Activated T-helper 1 cell treated with anti-CD3 and anti-CD28 coated beads, Interleukin-12 subunit alpha, Interleukin-12 subunit beta, Interleukin-2, Interleukin-4 antibody, amounts not matched to agents 30 ng/mL and 10 ng/mL and 1 ng/mL, durations not matched to agents 14 hours and 24 hours and 36 hours (primary cell): ENCODE results near the gene GPR142. TPM values are rescaled to one million over a fixed set of nuclear protein-coding genes. Genes with fewer than 3 reads are reported as not detected.
"Not testable (repeated sequence)": the region's sequence is repeated elsewhere in the genome, so short reads cannot be mapped to it uniquely, and the experiment has no call there.

Experiments used
- DNase-seq: peaks from one replicate; pipeline ENCODE4 v3.0.0; 2021; ENCODE audit warnings: low spot score
- H3K27ac Mint-ChIP-seq: one replicate; pipeline ENCODE4 v1.8.0; 2021; ENCODE audit warnings: mild to moderate bottlenecking, mixed read lengths
- H3K27me3 Mint-ChIP-seq: one replicate; pipeline ENCODE4 v1.8.0; 2022; ENCODE audit warnings: mild to moderate bottlenecking, moderate library complexity, mixed read lengths; ENCODE audit not compliant: insufficient read depth
- H3K36me3 Mint-ChIP-seq: one replicate; pipeline ENCODE4 v1.8.0; 2021; ENCODE audit warnings: low read depth, mixed read lengths
- H3K4me1 Mint-ChIP-seq: one replicate; pipeline ENCODE4 v1.8.0; 2021; ENCODE audit warnings: low read depth, mixed read lengths
- H3K4me3 Mint-ChIP-seq: one replicate; pipeline ENCODE4 v1.8.0; 2021; ENCODE audit warnings: mild to moderate bottlenecking, moderate library complexity, mixed read lengths
- H3K9me3 Mint-ChIP-seq: one replicate; pipeline ENCODE4 v1.8.0; 2021; ENCODE audit warnings: mixed read lengths
- intact Hi-C: fragments of 100-400 bp; cut with micrococcal nuclease; formaldehyde crosslinking; loops from one replicate; pipeline ENCODE4 v1.15.1; 2024
- total RNA-seq: library from RNA; stranded (reverse); gene quantifications from 2 replicates; pipeline ENCODE4 v1.2.3, GENCODE V29; 2022

The GPR142 gene
- total RNA-seq, 1 donor from 2014 or later = not detected

- H3K9me3 Mint-ChIP-seq = no peaks in the 10 kb centered on the region
- intact Hi-C loops = no loop called here
Measured at GRCh38 chr17:74394275-74394950, 27.1 kb downstream of the GPR142 start.

GRCh38 chr17:74394977-74395376 lies 27.7 kb downstream of the GPR142 start:
- Mint-ChIP-seq H3K4me1 (no peaks in the 10 kb centered on the region), H3K9me3 (no peaks in the 10 kb centered on the region), H3K27ac (no peak overlapping the region), H3K27me3 (peaks cover 9% of the 10 kb centered on the region), H3K4me3 (no peak overlapping the region), H3K36me3 (no peaks in the 10 kb centered on the region)
- intact Hi-C loops = no loop called here
- no peak for DNase-seq

More at GRCh38 chr17:74394275-74394950, 27.1 kb downstream of the GPR142 start:
- DNase-seq = no peak
- H3K27ac Mint-ChIP-seq = no peak overlapping the region
- H3K27me3 Mint-ChIP-seq = peaks cover 9% of the 10 kb centered on the region
- no peak overlapping the region for H3K4me3 Mint-ChIP-seq
- H3K4me1 Mint-ChIP-seq = no peaks in the 10 kb centered on the region
- H3K36me3 Mint-ChIP-seq = no peaks in the 10 kb centered on the region

DNA sequence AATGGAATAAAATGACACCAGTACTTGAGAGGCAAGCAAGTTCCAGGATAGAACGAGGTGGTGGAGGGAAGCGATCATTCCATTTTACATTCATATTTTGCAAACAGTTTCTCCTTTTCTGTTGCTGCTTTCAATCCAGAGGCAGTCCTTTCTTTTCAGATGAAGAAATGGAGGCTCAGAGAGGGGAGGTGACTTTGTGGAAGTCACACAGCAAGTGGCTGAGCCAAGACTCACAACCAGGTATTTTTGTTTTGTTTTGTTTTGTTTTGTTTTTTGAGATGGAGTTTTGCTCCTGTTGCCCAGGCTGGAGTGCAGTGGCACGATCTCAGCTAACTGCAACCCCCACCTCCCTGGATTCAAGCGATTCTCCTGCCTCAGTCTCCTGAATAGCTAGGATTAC lies 29.3 kb downstream of the GPR142 start:
- no peak for DNase-seq
- intact Hi-C loops = no loop called here
- Mint-ChIP-seq H3K4me3 (no peak overlapping the region), H3K4me1 (no peaks in the 10 kb centered on the region), H3K27ac (no peak overlapping the region), H3K27me3 (peaks cover 8% of the 10 kb centered on the region), H3K36me3 (no peaks in the 10 kb centered on the region), H3K9me3 (no peaks in the 10 kb centered on the region)

DNA sequence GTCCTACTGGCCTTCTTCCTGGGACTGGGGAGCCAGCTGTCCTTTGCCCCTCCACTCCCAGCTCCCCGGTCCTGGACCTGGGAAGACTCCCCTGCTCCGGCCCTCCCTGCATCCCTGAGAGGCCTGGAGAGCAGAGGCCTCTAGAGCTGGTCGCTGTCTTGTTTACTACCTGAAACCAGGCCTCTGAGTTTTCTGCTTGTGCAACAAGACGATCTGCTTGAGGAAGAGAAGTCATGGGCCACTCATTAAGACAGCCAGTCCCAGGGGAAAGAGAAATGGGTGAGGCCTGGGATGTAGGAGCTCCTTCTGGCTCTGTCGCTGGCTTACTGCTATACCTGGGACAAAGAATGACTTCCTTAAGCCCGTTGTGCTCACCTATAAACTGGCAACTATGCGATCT lies 34.7 kb downstream of the GPR142 start:
- H3K27me3 Mint-ChIP-seq = peaks cover 8% of the 10 kb centered on the region
- H3K4me1 Mint-ChIP-seq = peaks cover 5% of the 10 kb centered on the region
- intact Hi-C loops = no loop called here
- no peak for DNase-seq
- no peak overlapping the region for H3K4me3 Mint-ChIP-seq
- no peaks in the 10 kb centered on the region for H3K36me3 Mint-ChIP-seq
- no peak overlapping the region for H3K27ac Mint-ChIP-seq
- no peaks in the 10 kb centered on the region for H3K9me3 Mint-ChIP-seq

DNA sequence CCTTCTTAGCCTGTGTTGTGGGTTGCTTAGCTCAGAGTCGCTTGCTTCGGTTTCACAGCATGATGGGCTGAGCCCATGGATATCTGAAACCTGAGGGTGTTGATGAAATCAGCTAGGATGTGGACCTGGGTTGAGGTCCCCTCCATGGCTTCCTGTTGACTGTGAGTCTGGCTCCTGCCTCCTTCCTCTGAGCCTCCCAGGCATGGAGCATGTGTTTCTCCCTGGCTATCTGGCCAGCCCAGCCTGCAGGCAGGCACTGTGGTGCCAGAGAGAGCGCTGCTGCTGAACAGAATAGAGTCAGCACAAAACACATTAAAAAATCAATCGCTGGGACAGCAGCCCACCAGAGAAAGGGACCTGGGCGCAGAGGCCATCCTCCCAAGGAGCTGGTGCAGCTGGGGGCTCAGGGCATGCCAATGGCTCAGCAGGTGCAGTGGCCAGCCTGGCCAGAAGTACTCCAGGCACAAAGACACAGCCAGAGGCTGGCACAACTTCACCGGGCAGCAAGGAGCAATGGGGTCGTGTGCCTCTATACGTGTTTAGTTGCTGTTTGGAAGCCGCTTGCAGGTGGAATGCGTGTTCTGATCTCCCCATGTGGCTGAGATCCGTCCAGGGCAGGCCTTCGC lies 36.3 kb downstream of the GPR142 start:
- no peak overlapping the region for H3K4me3 Mint-ChIP-seq
- H3K27me3 Mint-ChIP-seq = peaks cover 5% of the 10 kb centered on the region
- peaks cover 5% of the 10 kb centered on the region for H3K4me1 Mint-ChIP-seq
- no peak overlapping the region for H3K27ac Mint-ChIP-seq
- DNase-seq = no peak
- H3K36me3 Mint-ChIP-seq = no peaks in the 10 kb centered on the region
- no peaks in the 10 kb centered on the region for H3K9me3 Mint-ChIP-seq
- intact Hi-C loops = no loop called here

DNA sequence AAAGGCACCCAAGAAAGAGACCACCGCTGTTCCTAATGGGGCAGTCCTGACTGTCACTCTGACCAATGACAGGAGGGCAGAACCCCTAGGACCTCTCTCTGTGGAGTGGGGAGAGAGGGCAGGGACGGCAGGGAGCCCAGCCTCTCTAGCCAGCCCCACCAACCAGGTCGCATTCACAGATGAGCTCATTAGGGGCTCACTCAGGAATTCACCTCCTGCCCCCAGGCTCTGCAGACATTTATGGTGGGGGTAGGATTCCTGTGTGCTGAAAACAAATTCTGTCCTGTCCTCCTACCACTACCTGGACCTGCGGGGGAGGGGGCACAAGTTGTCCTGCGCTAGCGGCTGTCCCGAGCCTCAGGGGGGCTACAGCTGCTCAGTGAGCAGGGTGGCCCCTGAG lies 36.9 kb downstream of the GPR142 start:
- no peak for DNase-seq
- peaks cover 5% of the 10 kb centered on the region for H3K27me3 Mint-ChIP-seq
- peaks cover 5% of the 10 kb centered on the region for H3K4me1 Mint-ChIP-seq
- H3K27ac Mint-ChIP-seq = no peak overlapping the region
- H3K36me3 Mint-ChIP-seq = no peaks in the 10 kb centered on the region
- no peak overlapping the region for H3K4me3 Mint-ChIP-seq
- H3K9me3 Mint-ChIP-seq = no peaks in the 10 kb centered on the region
- intact Hi-C loops = no loop called here

DNA sequence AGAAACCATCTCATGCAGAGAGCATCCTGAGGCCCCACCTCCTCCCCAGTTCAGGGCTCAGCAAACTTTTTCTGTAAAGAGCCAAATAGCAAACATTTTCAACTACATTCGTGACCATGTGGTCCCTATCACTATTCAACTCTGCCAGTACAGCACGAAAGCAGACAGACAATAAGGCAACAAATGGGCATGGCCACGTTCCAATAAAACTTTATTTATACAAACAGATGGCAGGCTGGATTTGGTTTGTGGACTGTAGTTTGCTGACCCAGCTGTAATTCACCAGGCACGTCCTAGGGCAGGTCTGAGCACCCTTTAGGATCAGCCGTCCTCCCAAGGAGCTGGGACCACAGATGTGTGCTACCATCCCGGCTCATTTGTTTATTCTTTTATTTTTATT lies 37.5 kb downstream of the GPR142 start:
- no peaks in the 10 kb centered on the region for H3K36me3 Mint-ChIP-seq
- H3K27me3 Mint-ChIP-seq = peaks cover 5% of the 10 kb centered on the region
- peaks cover 5% of the 10 kb centered on the region for H3K4me1 Mint-ChIP-seq
- H3K27ac Mint-ChIP-seq = no peak overlapping the region
- no peaks in the 10 kb centered on the region for H3K9me3 Mint-ChIP-seq
- no peak overlapping the region for H3K4me3 Mint-ChIP-seq
- intact Hi-C loops = no loop called here
- no peak for DNase-seq

DNA sequence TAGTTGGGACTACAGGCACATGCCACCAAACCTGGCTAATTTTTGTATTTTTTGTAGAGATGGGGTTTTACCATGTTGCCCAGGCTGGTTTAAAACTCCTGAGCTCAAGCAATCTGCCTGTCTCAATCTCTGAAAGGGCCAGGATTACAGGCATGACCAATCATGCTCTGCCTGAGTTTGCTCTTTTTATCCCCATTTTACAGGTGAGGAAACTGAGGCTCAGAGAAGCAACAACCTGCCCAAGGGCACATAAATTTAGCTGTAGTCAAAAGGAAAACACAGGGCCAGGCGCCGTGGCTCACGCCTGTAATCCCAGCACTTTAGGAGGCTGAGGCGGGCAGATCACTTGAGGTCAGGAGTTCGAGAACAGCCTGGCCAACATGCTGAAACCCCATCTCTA lies 38.0 kb downstream of the GPR142 start:
- H3K9me3 Mint-ChIP-seq, H3K4me3 Mint-ChIP-seq, H3K27ac Mint-ChIP-seq, H3K36me3 Mint-ChIP-seq, DNase-seq, intact Hi-C loops, H3K4me1 Mint-ChIP-seq, H3K27me3 Mint-ChIP-seq: not testable (repeated sequence)

DNA sequence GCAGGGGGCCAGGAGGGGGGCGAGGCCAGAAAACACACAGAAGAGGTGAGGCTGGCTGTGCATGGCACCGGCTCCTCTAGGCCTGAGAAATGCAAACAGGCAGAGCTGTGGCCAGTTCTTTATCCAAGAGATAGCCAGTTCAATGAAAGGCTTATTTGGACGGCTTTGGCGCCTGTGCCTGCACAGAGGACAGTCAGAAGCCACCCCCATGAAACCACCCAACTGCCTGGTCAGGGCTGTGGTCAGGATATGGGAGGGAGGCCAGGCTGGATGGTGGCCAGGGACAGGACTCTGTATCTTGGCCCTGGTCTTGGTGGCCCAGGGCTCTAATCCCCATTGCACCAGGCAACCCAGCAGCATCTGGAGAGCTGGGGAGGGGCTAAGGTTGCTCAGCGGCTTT lies 40.1 kb downstream of the GPR142 start:
- no peak overlapping the region for H3K27ac Mint-ChIP-seq
- no peak overlapping the region for H3K4me3 Mint-ChIP-seq
- intact Hi-C loops = no loop called here
- H3K27me3 Mint-ChIP-seq = no peaks in the 10 kb centered on the region
- peaks cover 5% of the 10 kb centered on the region for H3K4me1 Mint-ChIP-seq
- H3K36me3 Mint-ChIP-seq = no peaks in the 10 kb centered on the region
- no peaks in the 10 kb centered on the region for H3K9me3 Mint-ChIP-seq
- no peak for DNase-seq

DNA sequence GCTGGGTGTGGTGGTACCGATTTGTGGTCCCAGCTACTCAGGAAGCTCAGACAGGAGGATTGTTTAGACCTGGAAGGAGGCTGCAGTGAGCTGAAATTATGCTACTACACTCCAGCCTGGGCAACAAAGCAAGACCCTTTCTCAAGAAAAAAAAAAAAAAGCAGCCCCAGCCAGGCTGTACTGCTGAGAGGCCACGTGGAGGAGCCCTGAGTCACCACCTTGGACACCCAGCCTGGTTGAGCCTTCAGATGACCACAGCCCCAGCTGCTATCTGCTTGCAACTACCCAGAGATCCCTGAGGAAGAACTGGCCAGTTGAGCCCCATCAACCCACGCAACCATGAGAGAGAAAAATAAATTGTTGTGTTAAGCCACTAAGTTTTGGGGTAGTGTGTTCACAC lies 41.0 kb downstream of the GPR142 start:
- no peak for DNase-seq
- H3K36me3 Mint-ChIP-seq = no peaks in the 10 kb centered on the region
- H3K4me3 Mint-ChIP-seq = no peak overlapping the region
- H3K4me1 Mint-ChIP-seq = peaks cover 5% of the 10 kb centered on the region
- H3K27ac Mint-ChIP-seq = no peak overlapping the region
- no peaks in the 10 kb centered on the region for H3K9me3 Mint-ChIP-seq
- intact Hi-C loops = no loop called here
- no peaks in the 10 kb centered on the region for H3K27me3 Mint-ChIP-seq

- DNase-seq = no peak
- no peaks in the 10 kb centered on the region for H3K36me3 Mint-ChIP-seq
- no peaks in the 10 kb centered on the region for H3K9me3 Mint-ChIP-seq
- intact Hi-C loops = no loop called here
- H3K4me1 Mint-ChIP-seq = peaks cover 5% of the 10 kb centered on the region
- H3K27me3 Mint-ChIP-seq = no peaks in the 10 kb centered on the region
- H3K27ac Mint-ChIP-seq = no peak overlapping the region
- no peak overlapping the region for H3K4me3 Mint-ChIP-seq
Measured at GRCh38 chr17:74408815-74409214, 41.5 kb downstream of the GPR142 start.

DNA sequence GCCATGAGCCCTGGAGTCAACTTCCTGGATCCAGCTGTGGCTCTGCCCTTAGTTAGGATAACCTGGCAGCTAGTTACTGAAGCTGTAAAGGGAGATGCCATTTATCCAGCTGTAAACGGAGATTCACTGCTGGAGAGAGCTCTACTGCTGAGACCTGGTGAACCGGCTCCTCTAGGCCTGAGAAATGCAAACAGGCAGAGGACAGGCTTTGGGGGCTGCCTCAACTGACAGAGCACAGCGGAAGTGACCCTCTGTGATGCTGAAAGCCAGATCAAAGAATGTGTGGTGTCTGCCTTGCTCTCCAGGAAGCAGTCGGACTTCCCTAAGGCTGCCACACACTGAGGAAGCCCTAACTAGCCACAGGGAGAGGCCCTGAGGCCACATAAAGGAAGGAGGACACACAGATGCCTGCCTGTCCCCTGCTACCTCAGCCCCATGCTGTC lies 42.7 kb downstream of the GPR142 start:
- no peak for DNase-seq
- Mint-ChIP-seq H3K9me3 (no peaks in the 10 kb centered on the region), H3K27me3 (no peaks in the 10 kb centered on the region), H3K27ac (no peak overlapping the region), H3K36me3 (no peaks in the 10 kb centered on the region), H3K4me3 (no peak overlapping the region), H3K4me1 (peaks cover 5% of the 10 kb centered on the region)
- intact Hi-C loops = no loop called here

- no peaks in the 10 kb centered on the region for H3K27me3 Mint-ChIP-seq
- intact Hi-C loops = no loop called here
- H3K9me3 Mint-ChIP-seq = no peaks in the 10 kb centered on the region
- no peak for DNase-seq
- no peaks in the 10 kb centered on the region for H3K36me3 Mint-ChIP-seq
- H3K4me1 Mint-ChIP-seq = no peaks in the 10 kb centered on the region
- no peak overlapping the region for H3K4me3 Mint-ChIP-seq
- H3K27ac Mint-ChIP-seq = no peak overlapping the region
Measured at GRCh38 chr17:74412581-74412980, 45.3 kb downstream of the GPR142 start.

GRCh38 chr17:74413491-74413890 lies 46.2 kb downstream of the GPR142 start:
- no peak for DNase-seq
- H3K9me3 Mint-ChIP-seq = no peaks in the 10 kb centered on the region
- no peaks in the 10 kb centered on the region for H3K27me3 Mint-ChIP-seq
- H3K4me1 Mint-ChIP-seq = no peaks in the 10 kb centered on the region
- H3K4me3 Mint-ChIP-seq = no peak overlapping the region
- H3K27ac Mint-ChIP-seq = no peak overlapping the region
- intact Hi-C loops = no loop called here
- H3K36me3 Mint-ChIP-seq = no peaks in the 10 kb centered on the region
